GM19463 (cell line): ENCODE results near the gene PAM16.
"Not testable (repeated sequence)": the region's sequence is repeated elsewhere in the genome, so short reads cannot be mapped to it uniquely, and the experiment has no call there.

Source experiments
- ATAC-seq: cut with Tn5 transposase; IDR thresholded peaks from one replicate; pipeline ENCODE4 v1.9.1; 2021; ENCODE audit warnings: mild to moderate bottlenecking, moderate library complexity; ENCODE audit not compliant: unreplicated experiment

The PAM16 gene

GRCh38 chr16:4350787-4351659 lies at the start of gene PAM16:
PAM16 (minus strand) TSS chr16:4351321; CDS start chr16:4351234, 87 bp downstream.
- ATAC-seq = peak; percentile 96

- no peak for ATAC-seq
Observed at GRCh38 chr16:4399001-4399730, 48.0 kb upstream of the PAM16 start.

GRCh38 chr16:4395055-4395726 lies 44.1 kb upstream of the PAM16 start:
- no peak for ATAC-seq

- ATAC-seq = not testable (repeated sequence)
Observed at GRCh38 chr16:4393850-4394249, 42.7 kb upstream of the PAM16 start.

DNA sequence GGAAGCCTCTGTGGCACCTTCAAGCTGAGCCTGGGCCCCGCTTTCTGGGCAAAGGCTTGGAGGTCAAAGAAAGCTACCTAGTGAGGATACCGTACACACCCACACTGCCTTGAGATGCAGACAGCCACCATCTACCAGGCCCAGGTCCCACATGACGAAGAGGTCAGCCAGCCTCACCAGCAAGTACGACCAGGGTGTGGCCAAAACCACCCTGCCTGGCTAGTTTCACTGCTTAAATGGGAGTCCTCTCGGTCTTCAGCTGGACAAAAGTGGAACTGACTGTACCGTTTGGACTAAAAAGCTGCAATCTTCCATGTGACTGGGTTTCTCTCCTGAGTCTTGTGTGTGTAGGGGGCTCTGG lies 42.1 kb upstream of the PAM16 start:
- no peak for ATAC-seq

DNA sequence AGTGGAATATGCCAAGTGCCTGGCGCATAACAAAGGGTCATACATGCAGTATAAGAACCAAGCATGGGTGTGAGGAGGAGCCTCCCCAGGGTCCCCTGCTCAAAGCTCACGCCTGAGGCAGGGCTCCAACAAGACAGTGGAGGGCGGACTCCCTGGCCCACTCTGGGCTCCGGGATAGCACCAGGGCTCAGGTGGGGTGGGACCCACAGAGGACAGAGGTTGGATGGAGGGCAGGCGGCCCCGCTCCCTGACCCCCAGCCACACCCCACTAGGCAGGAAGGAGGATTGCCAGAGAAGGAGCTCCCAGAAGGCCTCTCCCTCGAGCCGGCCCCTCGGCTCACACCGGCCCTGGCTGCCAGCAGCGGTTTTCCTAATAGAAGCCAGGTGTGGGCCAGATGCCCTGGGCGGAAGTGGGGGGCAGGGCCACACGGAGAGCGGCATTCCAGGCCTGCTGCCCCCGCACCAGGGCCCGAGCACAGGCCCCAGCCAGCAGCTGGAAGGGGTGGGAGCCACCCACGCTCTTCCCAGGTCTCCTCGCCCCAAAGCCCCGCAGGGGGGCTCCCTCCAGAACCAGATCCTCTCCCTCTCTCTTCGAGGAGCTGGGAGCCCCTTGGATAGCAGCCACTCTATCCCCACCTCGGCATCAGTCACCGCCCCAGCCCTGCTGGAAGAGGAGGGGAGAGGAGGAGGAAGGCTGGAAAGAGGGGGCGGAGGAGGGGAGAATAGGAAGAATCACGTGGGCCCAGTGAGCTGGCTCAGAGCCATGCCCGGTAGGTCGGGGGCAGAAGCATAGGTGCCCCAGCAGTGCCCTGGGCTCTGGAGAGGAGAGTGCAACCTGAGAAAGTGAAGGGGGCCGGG lies 41.5 kb upstream of the PAM16 start:
- no peak for ATAC-seq

GRCh38 chr16:4391631-4392381 lies 40.7 kb upstream of the PAM16 start:
- ATAC-seq = no peak

GRCh38 chr16:4390266-4391260 lies 39.4 kb upstream of the PAM16 start:
- ATAC-seq = no peak

- ATAC-seq = no peak
Observed at GRCh38 chr16:4389051-4389955, 38.2 kb upstream of the PAM16 start.

DNA sequence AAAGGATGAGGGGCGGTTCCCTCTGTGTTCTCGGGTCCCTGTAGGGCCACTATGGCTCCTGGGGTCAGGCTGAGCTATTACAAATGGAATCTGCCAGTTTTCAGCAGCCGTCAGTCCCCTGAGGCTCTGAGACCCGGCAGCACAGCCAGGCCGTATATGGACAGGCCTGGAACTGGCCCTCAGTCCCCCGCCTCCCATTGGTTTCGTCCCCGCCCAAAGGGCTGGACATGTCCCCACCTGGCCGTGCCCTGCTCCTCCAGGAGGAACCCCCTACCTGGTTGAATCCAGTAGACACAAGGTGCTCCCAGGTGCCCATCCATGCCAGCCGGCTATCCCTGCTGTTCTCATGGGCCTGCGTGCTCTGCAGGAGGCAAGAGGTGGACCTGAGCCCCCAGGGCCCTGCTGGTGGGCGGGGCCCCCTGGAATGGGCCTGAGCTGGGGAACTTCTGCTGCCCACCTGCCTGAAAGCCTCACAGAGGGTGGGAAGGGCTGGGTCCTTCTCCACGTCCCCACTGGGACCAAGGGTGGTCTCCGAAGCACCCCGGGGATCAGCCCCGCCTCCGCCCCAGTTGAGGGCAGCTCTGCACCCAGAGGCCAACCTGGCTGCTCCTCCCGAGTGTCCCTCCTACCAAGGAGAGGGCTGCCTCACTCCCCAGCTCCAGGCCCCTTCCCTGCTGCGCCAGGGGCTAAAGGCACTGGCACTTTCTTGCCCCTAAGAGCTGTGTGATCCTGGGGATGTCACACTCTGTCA lies 37.3 kb upstream of the PAM16 start:
- ATAC-seq = no peak

GRCh38 chr16:4387781-4388180 lies 36.7 kb upstream of the PAM16 start:
- no peak for ATAC-seq

DNA sequence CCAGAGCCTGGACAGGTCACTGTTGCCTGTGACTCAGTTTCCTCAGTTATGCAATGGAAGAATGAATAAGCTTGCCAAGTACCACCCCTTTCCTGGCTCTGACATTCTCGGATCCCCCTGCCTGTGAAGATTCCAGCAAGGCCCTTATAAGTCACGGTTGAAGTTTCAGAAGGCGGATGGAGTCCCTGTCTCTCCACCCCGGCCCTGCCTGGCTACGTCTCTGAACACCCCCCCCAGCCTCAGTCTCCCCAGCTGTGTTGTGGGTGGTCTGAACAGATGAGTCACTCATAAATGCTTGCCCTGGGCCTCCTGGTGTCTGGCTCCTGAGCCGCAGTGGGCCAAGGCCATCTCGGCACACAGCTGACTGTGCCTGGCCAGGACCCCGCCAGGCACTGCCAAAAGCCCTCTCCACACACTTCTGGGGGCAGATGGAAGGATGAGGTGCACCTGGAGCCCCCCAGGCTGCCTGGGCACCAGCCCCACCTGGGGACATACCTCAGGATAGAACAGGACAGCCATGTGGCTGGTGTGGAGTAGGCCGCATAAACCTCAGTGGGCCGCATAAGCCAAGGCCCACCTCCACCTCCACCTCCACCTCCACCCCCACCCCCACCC lies 35.9 kb upstream of the PAM16 start:
- no peak for ATAC-seq

DNA sequence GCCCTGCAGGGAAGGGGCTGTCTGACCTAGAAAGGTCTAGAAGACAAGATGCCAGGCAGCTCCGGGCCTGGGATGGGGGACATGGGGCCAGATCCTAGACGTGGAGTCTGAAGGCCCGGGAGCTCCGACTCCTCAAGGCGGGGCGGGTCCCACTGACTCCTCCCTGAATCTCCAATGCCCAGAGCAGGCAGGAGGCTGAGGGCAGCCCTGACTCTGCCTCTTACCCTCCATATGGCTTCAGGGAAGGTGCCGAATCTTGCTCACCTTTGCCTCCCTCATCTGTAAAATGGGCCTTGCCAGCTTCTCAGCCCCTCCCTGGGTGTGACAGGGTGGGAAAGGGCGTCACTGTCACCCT lies 35.3 kb upstream of the PAM16 start:
- no peak for ATAC-seq

DNA sequence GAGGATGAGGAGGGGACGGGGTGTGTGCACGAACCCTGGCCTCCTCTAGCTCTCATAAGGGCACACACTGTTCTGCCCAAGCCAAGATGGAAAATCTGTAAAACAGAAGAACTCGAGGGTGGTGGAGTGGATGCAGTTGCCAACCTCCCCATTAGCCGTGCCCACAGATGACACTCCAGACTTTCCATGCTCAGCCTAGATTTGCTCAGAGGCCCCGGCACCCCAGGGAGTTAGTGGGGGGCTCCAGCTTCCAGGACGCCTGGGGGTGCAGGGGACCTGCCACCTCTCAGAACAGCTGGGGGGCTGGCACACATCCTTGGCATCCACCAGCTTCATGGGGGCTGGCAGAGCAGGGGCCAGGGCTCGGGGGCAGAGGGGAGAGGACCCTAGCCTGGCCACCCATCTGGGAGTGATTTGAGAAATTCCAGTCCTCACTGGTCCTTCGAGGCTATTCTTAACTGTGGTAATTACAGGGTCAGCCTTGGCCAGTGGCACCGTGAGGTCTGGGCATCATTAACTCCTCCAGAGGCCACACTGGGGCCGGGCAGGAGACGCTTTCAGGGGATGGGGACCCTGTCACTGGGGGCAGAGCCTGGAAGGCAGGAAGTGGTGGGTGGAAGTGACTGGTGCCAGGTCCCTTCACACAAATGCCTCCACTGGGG lies 34.8 kb upstream of the PAM16 start:
- ATAC-seq = no peak

- no peak for ATAC-seq
Observed at GRCh38 chr16:4385066-4385788, 34.1 kb upstream of the PAM16 start.
